Raji (cell line): ENCODE results near the gene ISG20L2.

Experiments used
- POLR2A ChIP-seq: IDR thresholded peaks from 2 replicates; pipeline ENCODE4 v1.6.1; 2011; ENCODE audit warnings: low read depth, low read length, control low read depth; ENCODE audit not compliant: insufficient read depth

Gene ISG20L2

DNA sequence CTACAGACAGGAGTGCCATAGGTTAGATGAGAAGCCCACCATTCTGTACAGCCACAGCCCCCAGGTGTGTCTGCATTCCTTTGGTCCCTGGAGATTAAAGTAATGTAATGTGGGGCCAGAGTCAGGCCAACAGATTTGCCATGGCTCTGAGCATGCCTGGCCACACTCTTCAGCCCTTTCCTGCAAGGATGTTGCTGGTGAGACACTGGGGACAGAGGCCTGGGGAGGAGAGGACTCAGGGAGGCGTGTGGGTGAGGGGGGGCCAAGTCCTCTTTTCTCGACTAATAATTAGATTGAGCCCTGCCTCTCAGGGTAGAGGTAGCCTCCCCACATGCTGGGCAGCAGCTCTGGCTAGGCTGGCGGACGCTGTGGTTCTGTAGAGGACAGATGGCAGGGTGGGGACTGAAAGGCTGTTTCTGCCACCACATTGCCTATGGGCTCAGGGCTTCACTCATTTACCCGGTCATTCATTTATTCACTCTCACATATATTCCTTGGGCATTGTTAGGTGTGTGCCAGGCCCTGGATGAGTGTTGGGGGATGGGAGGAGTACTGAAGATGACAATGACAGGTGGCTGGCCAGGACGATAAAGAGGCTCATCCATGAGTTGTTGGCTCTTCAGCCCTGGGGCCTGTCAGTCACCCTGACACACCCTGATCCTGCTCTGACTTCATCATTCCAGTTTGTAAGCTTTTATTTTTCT, 31.7 kb upstream of the ISG20L2 start:
- TF ChIP-seq POLR2A: no peak

DNA sequence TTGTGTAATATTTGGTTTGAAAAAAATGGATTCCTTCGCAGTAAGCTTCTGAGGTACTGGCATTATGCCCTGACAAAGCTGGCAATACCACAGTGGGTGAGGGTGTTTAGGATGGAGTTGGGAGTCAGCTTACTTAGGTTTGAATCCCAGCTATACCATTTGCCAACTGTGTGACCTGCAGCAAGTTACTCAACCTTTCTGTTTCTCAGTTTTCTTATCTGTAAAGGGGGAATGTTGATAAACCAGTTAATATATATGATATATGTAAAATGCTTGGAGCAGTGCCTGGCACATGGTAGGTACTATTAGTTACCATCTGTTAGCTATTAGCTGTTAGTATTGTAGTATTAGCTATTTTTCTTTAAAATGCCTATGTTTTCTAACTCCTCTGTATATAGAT, 27.8 kb upstream of the ISG20L2 start:
- TF ChIP-seq POLR2A: no peak

DNA sequence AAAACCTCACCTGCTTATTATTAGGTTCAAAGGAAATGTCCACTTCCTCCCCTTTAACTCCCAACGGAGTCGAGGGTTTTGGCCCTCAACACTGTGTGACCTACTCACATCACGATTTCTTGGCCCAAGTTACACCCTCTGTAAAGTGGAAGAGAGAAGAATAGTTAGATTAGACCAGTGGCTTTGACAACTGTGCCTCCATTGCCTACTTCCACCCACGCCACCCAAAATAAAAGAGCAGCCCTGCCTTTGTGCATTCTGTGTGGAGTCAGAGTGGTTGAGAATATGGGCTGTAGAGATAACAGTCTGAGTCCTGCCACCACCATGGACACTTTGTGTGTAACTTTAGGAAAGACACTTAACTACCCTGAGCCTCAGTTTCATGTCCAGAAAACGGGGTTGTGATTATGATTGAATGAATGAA, 27.0 kb upstream of the ISG20L2 start:
- no peak for TF ChIP-seq POLR2A

DNA sequence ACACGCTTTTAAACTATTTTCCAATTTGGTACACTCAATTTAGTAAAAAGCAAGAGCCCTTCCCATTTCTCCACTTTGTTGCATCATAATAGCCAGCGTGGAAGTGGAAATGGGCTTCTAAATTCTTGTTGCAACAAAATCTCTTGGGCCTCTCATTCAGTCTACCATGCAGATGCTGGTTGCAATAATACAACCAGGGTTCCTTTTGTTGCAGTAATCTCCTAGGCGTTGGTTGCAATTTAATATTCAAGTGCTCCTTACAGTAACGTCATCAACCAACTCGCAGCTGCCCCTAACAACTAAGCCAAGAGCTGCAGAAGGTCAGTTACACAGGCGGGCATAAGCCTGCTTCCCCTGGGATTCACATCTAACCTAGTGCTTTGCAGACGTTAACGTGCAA, 25.7 kb upstream of the ISG20L2 start:
- TF ChIP-seq POLR2A: no peak

DNA sequence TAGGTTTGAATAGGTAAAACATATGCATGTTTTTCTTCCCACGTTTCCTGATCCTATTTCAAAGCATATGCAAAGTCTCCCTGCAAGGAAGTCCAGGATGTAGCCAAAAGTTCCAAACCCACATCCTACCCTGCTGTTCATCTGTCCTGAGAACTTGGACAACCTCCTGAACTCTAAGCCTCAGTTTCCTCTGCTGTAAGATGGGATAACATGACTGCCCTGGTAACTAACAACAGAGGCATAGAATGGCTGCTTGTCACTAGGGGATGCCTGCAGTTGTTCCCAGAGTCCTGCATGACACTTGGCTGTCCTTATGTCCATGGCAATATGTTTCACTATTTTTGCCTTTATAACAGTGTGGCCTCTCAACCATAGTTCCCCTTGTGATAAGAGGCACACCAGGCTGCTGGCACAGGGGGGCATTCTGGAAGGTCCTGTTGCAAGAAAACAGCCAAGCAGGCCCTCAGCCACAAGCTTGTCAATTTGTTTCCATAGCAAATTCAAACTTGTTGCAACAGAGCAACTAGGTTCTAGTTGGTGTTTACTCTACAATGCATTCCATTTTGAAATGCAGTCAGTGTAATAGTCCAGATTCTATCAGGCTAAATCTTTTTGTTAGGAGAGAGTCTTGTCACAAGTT, 24.4 kb upstream of the ISG20L2 start:
- no peak for TF ChIP-seq POLR2A

DNA sequence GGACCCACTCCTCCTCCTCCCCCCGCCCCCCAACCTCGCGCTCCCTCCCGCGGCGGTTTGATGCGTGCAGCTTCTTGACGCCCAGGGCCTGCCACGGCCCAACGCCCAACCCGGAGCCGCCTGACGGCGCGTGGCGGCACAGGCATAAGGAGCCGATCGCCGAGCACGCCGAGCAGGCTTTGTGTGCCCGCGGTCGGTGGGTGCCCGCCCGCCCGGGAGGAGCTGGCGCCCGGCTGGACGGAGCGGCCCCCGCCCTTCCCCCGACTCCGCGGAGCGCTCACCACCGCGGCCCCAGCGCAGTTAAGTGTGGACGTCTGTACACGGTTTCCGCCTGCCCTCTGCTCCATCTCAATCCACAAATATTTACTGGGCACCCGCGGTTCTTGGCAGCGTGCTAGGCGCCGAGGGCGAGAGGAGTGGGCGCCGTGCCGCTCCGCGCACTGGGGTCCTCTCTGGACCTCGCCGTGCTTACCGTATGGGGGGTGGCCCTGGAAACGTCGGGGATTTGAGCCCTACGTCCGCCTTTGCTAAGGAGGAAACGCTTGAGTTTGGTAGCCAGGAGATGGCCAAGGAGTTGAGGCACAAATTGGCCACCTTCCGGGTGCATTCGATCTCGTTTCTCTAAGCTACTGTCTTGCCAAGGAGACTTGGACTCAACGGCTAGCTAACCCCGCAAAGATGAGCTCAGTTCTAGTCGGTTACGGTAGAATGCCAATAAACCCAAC, 23.4 kb upstream of the ISG20L2 start:
- TF ChIP-seq POLR2A: peak; percentile 62

DNA sequence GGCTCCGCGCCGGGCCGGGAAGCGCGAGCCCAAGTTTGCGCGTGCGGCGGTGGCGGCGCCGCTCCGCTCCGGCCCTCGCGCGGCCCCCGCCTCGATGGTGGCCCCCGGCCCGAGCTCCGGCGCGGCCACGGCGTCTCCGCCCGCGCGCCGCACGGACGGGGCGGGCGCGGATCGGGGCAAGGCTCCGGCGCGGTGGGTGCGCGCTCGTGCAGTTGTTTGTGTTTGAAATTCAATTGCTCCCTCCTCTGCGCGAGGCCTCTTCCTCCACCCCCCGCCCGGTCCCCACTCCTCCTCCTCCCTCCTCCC, 22.8 kb upstream of the ISG20L2 start, which contains the start of gene HDGF:
Gene HDGF, minus strand, starts transcription at position 225 of the 306 bp plus-strand sequence. CDS start 246 bp downstream, outside the sequence.
- TF ChIP-seq POLR2A: peak; percentile 66; the same call in 1 of the 2 replicates

DNA sequence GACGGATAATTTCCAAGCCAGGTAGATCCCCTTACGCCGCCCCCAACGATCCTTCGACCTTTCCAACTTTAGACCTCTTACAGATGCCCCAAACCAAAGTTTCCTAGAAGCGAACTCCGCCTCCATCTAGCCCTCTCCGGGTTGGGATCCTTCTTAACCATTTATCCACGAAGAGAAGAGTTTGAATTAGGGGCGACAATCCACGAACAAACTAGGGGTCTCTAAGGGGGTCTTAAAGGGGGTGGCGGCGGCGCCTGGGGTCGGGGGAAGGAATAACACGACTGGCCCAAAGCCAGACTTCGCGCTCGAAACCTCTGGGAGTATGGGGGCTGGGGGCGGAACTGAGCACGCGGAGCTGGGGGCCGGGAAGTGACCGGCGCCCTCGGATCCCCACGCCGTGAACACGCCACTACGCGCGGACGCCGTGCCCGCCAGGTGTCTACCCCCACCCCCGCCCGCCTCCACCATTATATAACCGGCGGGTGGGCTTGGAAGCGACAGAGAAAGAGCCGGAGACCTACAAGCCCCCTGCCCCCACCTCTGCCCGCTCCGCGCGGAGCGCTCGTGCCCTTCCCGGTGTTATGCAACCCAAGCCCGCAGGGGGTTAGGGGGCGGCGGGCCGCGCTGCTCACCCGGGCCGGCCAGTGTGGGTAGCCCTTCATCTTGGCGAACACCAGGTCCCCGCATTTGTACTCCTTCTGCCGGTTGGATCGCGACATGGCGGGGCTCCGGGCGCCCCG, 22.3 kb upstream of the ISG20L2 start:
- no peak for TF ChIP-seq POLR2A

DNA sequence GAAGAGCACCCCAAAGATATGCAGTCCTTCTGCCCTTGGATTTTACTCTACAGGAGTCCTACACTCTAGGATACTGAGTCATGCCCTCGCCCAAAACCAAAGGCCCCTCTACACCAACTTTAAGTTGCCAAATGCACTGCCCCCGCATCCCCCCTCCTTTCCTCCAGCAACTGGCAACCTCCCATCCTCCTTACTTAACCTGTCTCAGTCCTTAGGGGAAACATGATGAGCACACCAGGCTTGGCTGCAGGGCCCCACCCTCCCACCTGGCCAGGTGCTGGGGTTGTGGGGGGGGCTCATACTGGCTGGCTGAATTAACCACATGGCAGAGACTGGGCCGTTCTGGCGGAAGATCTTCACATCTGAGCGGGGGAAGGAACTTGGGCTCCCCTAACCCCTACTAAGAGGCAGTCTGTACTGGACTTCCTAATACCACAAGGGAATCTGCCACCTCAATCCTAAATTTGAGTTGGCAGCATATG, 21.7 kb upstream of the ISG20L2 start:
- peak; percentile 55; the same call in 1 of the 2 replicates for TF ChIP-seq POLR2A

DNA sequence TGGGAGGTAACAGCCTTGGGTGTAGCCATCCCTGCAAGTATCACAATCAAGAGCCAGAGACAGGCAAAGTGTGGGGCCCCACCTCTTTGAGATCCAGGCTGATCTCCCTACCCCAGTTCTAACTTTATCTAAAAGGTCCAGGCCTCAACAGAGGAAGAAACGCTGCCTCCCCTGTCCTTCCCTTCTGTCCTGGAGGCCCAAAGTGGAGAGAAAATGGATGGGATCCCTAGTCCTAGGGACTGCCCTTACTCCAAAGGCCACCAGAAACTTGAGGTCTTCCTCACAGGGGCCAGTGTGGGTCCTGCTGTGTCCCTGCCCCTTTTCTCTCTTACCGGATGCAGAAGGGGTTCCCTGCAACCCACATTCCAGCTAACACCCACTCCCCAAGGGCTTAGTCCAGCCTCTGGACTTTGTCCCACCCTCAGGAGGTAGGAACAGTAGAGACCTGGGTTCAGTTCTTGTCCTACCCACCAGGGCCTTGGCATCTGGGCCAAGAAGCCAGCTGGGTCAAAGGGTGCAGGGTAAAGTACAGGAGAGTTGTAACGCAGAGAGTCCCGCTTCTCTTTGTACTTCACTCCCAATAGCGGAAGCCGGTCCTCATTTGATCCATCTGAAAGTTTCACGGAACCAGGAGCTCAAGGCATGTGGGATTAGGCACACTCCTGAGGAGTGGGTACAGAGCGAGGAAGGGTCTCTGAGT, 21.0 kb upstream of the ISG20L2 start:
- TF ChIP-seq POLR2A: no peak

DNA sequence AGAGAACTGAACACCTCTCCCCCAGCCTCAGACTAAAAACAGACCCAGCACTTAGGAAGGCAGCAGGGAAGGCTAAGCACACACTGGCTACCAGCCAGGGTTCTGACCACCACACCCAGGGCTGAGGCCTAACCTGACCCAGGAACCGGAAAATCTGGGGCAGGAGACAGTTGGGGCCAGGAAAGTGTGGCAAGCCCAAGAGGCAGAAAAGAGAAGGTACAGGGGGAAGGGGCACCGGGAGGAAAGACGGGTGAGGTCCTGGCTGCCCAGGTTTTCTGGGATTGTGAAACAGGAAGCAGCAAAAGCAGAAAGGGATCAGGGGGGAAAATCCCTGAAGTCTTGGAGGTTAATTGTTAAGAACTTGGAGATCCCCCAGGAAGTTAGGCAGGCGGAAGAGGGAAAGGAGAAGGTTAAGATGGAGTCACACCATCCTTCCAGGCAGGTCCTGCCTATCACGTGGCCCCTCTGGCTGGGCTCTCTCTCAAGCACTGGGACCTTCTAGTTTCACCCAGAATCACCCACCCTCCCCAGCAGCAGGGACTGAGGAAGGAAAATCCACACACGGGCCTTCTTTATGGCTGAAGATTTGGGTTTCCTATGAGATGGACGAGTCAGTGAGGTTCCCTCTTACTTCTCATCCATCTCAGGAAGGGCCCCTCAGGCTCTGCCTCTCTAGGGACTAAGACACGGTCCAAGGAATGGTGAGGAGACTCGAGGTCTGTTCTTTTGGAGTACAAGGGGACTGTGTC, 20.3 kb upstream of the ISG20L2 start:
- TF ChIP-seq POLR2A: no peak

DNA sequence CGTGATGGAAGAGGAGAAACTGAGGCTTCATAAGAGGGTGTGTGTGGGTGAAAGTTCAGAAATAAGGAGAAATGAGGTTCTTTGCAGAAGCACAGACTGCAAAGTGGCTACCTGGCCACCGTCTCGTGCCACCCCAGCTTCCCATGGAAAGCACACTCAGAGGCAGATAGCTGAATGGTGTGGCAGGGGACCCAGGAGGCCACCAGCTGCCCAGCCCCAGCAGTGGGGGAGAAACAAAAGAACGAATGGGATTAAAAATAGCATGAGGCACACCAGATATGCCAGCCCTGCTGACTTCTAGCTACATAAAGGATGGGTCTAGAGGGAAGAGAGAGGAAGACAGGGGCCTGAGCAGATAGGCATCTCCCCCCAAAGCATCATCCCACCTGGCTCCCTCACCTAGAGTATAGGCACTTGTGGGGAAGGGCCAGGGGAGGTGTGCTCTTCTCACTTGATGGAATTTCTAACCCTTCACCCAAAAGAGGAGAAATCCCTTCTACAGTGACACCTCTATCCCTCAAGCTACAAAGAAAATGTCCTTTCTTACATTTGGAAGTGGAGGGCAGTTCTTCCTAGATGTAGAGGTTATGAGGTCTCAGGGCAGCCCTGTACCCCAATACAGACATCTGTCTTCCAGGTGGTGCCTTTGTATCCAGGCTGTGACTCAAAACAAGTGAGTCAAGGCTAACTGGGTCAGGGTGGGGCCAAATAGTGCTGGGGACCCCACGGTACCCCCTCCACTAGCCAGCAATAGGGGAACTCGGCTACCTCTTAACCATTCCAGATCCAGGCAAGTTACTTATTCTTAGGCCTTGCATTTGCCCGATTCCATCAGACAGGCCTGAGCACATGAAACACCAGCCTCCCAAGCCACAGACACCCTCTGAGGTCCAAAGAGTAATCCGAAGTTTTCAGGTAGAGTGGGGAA, 19.4 kb upstream of the ISG20L2 start:
- no peak for TF ChIP-seq POLR2A
